Subcutaneous abdominal adipose tissue (tissue), 5 donors: ENCODE results near the gene GRID1.

Experiments used
- H3K27ac ChIP-seq: one replicate; pipeline ENCODE4 v1.7.0; 2013; ENCODE audit warnings: low read depth, mild to moderate bottlenecking, inconsistent platforms, low read length, moderate library complexity
- H3K27me3 ChIP-seq, 5 donors: one replicate each; pipeline ENCODE4 v1.7.0; 2013; ENCODE audit warnings: low read length in 5 of 5, inconsistent platforms in 1 of 5; ENCODE audit not compliant: control insufficient read depth in 5 of 5, insufficient read depth in 4 of 5
- H3K36me3 ChIP-seq, 5 donors: one replicate each; pipeline ENCODE4 v1.7.0; 2013; ENCODE audit warnings: low read length in 5 of 5; ENCODE audit not compliant: control insufficient read depth in 5 of 5, insufficient read depth in 5 of 5
- H3K4me1 ChIP-seq, 5 donors: one replicate each; pipeline ENCODE4 v1.7.0; 2013; ENCODE audit warnings: low read length in 5 of 5, mild to moderate bottlenecking in 3 of 5, moderate library complexity in 1 of 5; ENCODE audit not compliant: control insufficient read depth in 5 of 5, insufficient read depth in 5 of 5
- H3K4me3 ChIP-seq, 5 donors: one replicate each; pipeline ENCODE4 v1.7.0; 2013; ENCODE audit warnings: low read length in 5 of 5, low read depth in 1 of 5
- H3K9ac ChIP-seq, 5 donors: one replicate each; pipeline ENCODE4 v1.7.0; 2013; ENCODE audit warnings: low read length in 5 of 5, mild to moderate bottlenecking in 4 of 5, moderate library complexity in 3 of 5
- H3K9me3 ChIP-seq, 5 donors: one replicate each; pipeline ENCODE4 v1.7.0; 2013; ENCODE audit warnings: low read length in 5 of 5; ENCODE audit not compliant: control insufficient read depth in 5 of 5
- donor health status: healthy.
- donor health status: healthy.
- donor health status: healthy.
- donor health status: healthy.
- donor health status: healthy.

Gene GRID1

GRCh38 chr10:86233131-86233530, 133.5 kb downstream of the GRID1 start:
- Histone ChIP-seq H3K27ac (no peak overlapping the region), H3K4me1 (no peaks in the 10 kb centered on the region), H3K27me3 (no peaks in the 10 kb centered on the region)

DNA sequence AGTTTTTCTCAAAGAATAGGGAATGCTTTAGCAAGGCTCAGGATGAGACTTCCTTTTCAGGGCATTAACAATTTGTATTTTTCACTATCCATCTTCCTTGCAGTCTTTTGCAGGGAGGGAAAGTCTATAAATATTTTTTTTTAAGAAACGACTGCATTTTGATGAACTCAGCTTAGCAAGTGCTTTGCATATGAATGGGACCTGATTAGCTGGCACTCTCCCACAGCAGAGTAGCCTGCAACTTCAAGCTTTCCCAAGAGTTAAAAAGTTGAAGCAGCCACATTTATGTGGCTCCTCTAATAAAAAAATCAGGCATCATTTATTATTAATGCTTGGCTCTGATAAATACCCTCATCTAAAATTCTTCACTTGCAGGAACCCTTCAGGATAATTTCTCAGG, 134.0 kb downstream of the GRID1 start:
- no peak overlapping the region for H3K9ac ChIP-seq
- no peaks in the 10 kb centered on the region for H3K27me3 ChIP-seq
- H3K4me1 ChIP-seq: no peaks in the 10 kb centered on the region
- H3K36me3 ChIP-seq: no peaks in the 10 kb centered on the region
- no peak overlapping the region for H3K27ac ChIP-seq
- H3K4me3 ChIP-seq: no peak overlapping the region
- H3K9me3 ChIP-seq: peaks cover 0 to 4% (median 0%) of the 10 kb centered on the region in 5 donors

More at GRCh38 chr10:86233131-86233530, 133.5 kb downstream of the GRID1 start:
- H3K4me3 ChIP-seq: no peak overlapping the region
- peaks cover 0 to 4% (median 0%) of the 10 kb centered on the region in 5 donors for H3K9me3 ChIP-seq
- no peaks in the 10 kb centered on the region for H3K36me3 ChIP-seq
- H3K9ac ChIP-seq: no peak overlapping the region

DNA sequence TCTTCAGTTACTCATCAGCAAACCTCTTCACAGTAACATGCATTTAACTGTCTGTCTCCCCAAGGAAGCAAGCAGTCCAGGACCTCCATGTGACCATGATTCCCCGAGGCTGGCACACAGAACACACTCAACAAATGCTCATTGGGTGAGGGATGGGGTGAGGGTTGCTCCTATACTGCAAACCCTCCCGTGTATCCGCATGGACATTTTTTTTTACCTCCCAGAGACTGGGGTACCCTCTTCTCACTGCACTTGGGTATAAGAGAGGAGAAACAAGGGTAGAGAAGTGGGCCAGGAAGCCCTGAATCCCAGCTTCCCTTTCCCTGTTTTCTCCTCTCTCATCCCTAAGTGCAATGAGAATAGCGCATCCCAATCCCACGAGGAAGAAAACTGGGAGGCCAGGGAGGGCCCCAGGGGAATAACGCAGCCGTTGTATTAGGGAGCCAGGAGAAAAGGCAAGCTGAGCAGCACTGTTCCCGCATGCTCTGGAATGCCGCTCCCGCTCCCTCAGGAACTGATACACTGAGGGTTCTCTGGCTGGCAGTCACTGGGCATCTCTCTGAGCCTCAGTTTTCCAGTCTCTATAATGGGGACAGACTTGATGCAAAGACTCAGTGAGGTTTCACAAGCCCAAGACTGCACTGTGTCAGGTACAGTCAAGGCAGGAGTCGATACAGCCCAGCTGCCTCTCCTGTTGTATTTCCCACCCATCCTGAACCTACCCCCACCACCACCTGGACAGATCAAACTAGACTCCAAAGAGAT, 134.6 kb downstream of the GRID1 start:
- Histone ChIP-seq H3K36me3 (no peaks in the 10 kb centered on the region), H3K4me1 (no peaks in the 10 kb centered on the region), H3K4me3 (no peak overlapping the region), H3K27me3 (no peaks in the 10 kb centered on the region), H3K27ac (no peak overlapping the region), H3K9me3 (peaks cover 0 to 4% (median 0%) of the 10 kb centered on the region in 5 donors), H3K9ac (no peak overlapping the region)

DNA sequence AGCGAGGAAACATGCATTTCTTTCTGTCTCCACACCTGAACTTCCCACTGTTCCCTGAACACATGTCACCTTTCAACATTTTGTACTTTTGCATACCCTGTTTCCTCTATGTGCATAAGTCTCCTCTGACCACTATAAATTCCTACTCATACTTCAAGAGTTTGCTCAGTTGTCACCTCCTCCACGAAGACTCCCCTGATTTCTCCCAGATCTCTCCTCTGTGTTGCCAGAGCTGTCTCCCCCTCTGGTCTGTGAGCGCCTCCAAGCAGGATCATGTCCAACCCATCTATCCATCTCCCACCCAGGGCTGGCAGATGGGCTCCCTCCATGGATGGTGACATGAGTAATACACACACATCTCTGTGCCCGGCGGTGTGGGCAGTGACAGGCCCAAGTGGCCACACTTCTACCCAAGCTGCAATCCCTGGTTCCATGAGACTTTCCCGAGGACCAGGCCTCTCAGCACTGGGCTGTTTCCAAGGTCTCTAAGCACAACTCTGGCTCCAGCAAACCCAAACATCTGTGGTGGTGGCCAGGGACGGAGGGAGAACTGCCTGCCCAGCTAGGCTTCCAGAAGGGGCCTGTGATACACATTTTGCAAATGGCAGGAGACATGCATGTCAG, 135.9 kb downstream of the GRID1 start:
- Histone ChIP-seq H3K9me3 (no peaks in the 10 kb centered on the region), H3K36me3 (no peaks in the 10 kb centered on the region), H3K27me3 (no peaks in the 10 kb centered on the region), H3K4me1 (no peaks in the 10 kb centered on the region), H3K9ac (no peak overlapping the region), H3K4me3 (no peak overlapping the region), H3K27ac (no peak overlapping the region)

DNA sequence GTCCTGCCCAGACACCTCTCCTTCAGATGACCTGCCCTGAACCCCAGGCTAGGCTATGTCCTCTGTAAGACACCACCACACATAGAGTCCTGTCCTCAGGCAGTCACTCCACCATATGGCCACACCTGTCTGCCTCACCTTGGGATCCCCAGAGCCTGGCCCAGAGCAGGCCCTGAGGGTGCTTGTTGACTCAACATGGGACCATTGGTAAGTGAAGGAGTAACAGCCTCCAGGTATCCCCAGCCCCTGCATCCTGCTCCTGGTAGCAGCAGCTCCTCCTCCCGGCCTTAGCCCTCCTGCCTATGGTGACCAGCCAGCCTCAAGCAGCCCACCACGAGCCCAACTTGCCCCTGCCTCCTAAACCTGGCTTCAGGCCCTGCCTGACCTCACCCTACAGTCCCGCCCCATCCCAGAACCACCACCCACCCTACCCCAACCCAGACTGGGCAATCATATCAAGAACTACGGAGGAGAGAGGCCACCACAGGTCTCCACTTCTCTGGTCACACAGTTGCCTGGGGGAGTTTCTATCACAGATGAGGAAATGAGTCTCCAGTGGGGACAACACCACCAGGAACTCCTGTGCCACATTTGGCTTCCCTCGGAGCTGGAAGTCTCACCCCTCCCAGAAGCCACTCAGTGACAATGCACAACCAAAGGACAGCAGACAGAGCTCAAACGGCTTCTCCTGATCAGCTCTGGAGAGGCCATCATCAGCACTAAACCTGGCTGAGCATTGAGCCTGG, 136.6 kb downstream of the GRID1 start:
- no peaks in the 10 kb centered on the region for H3K27me3 ChIP-seq
- H3K36me3 ChIP-seq: no peaks in the 10 kb centered on the region
- no peaks in the 10 kb centered on the region for H3K9me3 ChIP-seq
- H3K27ac ChIP-seq: no peak overlapping the region
- H3K4me1 ChIP-seq: no peaks in the 10 kb centered on the region
- H3K9ac ChIP-seq: no peak overlapping the region
- H3K4me3 ChIP-seq: no peak overlapping the region

- H3K4me3 ChIP-seq: no peak overlapping the region
- H3K36me3 ChIP-seq: no peaks in the 10 kb centered on the region
- H3K27ac ChIP-seq: no peak overlapping the region
- no peaks in the 10 kb centered on the region for H3K4me1 ChIP-seq
- H3K9me3 ChIP-seq: no peaks in the 10 kb centered on the region
- no peaks in the 10 kb centered on the region for H3K27me3 ChIP-seq
- no peak overlapping the region for H3K9ac ChIP-seq
These were observed 137.2 kb downstream of the GRID1 start for GRCh38 chr10:86229376-86229775.

GRCh38 chr10:86227501-86228258, 138.9 kb downstream of the GRID1 start:
- Histone ChIP-seq H3K4me3 (no peak overlapping the region), H3K9ac (no peak overlapping the region), H3K4me1 (no peaks in the 10 kb centered on the region), H3K27ac (no peak overlapping the region), H3K9me3 (no peaks in the 10 kb centered on the region), H3K36me3 (no peaks in the 10 kb centered on the region), H3K27me3 (peaks cover 0 to 2% (median 0%) of the 10 kb centered on the region in 5 donors)

GRCh38 chr10:86226781-86227201, 139.8 kb downstream of the GRID1 start:
- H3K27me3 ChIP-seq: peaks cover 0 to 5% (median 0%) of the 10 kb centered on the region in 5 donors
- H3K36me3 ChIP-seq: no peaks in the 10 kb centered on the region
- H3K27ac ChIP-seq: no peak overlapping the region
- H3K4me1 ChIP-seq: no peaks in the 10 kb centered on the region
- no peak overlapping the region for H3K4me3 ChIP-seq
- H3K9ac ChIP-seq: no peak overlapping the region
- no peaks in the 10 kb centered on the region for H3K9me3 ChIP-seq

DNA sequence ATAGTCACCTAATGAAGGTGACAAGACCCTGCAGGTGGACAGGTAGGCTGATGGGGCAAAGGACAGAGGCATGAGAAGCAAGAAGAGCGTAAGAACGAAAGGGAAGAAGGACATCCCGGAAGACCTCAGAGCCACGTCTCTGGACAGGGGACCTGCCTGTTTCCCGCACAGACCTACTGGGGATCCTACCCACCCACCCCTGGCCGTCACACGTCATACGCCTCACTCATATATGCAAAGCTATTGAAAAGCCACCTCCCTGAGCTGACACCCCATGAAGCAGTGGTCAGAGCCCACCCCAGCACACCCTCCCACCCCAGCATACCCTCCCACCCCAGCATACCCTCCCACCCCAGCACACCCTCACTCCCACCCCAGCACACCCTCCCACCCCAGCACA, 140.6 kb downstream of the GRID1 start:
- no peaks in the 10 kb centered on the region for H3K36me3 ChIP-seq
- H3K9me3 ChIP-seq: no peaks in the 10 kb centered on the region
- no peak overlapping the region for H3K4me3 ChIP-seq
- H3K9ac ChIP-seq: no peak overlapping the region
- no peaks in the 10 kb centered on the region for H3K4me1 ChIP-seq
- no peak overlapping the region for H3K27ac ChIP-seq
- peaks cover 0 to 5% (median 0%) of the 10 kb centered on the region in 5 donors for H3K27me3 ChIP-seq
